Activated CD4-positive, alpha-beta T cell treated with anti-CD3 and anti-CD28 coated beads, Interleukin-2, amount 10 ng/mL, durations not matched to agents 24 days and 14 days (primary cell): Measurements from ENCODE around the gene ZFYVE9. TPM values are rescaled to one million over a fixed set of nuclear protein-coding genes. Genes with fewer than 3 reads are reported as not detected.
"Not testable (repeated sequence)": the region's sequence is repeated elsewhere in the genome, so short reads cannot be mapped to it uniquely, and the experiment has no call there.

Experiments
- DNase-seq: peaks from one replicate; pipeline ENCODE4 v3.0.0; 2022
- H3K27ac Mint-ChIP-seq: one replicate; pipeline ENCODE4 v1.8.0; 2022; ENCODE audit warnings: mild to moderate bottlenecking, mixed read lengths
- H3K27me3 Mint-ChIP-seq: one replicate; pipeline ENCODE4 v1.8.0; 2022; ENCODE audit warnings: mixed read lengths
- H3K36me3 Mint-ChIP-seq: one replicate; pipeline ENCODE4 v1.8.0; 2022; ENCODE audit warnings: low read depth, mild to moderate bottlenecking, mixed read lengths
- H3K4me1 Mint-ChIP-seq: one replicate; pipeline ENCODE4 v1.8.0; 2021; ENCODE audit warnings: mixed read lengths
- H3K4me3 Mint-ChIP-seq: one replicate; pipeline ENCODE4 v1.8.0; 2022; ENCODE audit warnings: mild to moderate bottlenecking, moderate library complexity, mixed read lengths
- H3K9me3 Mint-ChIP-seq: one replicate; pipeline ENCODE4 v1.8.0; 2021; ENCODE audit warnings: mixed read lengths
- intact Hi-C: fragments of 100-400 bp; cut with micrococcal nuclease; formaldehyde crosslinking; loops from one replicate; pipeline ENCODE4 v1.15.1; 2023
- total RNA-seq: library from RNA; stranded (reverse); gene quantifications from 2 replicates; pipeline ENCODE4 v1.2.3, GENCODE V29; 2022

Gene ZFYVE9, protein sequence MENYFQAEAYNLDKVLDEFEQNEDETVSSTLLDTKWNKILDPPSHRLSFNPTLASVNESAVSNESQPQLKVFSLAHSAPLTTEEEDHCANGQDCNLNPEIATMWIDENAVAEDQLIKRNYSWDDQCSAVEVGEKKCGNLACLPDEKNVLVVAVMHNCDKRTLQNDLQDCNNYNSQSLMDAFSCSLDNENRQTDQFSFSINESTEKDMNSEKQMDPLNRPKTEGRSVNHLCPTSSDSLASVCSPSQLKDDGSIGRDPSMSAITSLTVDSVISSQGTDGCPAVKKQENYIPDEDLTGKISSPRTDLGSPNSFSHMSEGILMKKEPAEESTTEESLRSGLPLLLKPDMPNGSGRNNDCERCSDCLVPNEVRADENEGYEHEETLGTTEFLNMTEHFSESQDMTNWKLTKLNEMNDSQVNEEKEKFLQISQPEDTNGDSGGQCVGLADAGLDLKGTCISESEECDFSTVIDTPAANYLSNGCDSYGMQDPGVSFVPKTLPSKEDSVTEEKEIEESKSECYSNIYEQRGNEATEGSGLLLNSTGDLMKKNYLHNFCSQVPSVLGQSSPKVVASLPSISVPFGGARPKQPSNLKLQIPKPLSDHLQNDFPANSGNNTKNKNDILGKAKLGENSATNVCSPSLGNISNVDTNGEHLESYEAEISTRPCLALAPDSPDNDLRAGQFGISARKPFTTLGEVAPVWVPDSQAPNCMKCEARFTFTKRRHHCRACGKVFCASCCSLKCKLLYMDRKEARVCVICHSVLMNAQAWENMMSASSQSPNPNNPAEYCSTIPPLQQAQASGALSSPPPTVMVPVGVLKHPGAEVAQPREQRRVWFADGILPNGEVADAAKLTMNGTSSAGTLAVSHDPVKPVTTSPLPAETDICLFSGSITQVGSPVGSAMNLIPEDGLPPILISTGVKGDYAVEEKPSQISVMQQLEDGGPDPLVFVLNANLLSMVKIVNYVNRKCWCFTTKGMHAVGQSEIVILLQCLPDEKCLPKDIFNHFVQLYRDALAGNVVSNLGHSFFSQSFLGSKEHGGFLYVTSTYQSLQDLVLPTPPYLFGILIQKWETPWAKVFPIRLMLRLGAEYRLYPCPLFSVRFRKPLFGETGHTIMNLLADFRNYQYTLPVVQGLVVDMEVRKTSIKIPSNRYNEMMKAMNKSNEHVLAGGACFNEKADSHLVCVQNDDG (N-terminal part only)
- total RNA-seq, result 3.9 and 4.3 TPM in 2 replicates

DNA sequence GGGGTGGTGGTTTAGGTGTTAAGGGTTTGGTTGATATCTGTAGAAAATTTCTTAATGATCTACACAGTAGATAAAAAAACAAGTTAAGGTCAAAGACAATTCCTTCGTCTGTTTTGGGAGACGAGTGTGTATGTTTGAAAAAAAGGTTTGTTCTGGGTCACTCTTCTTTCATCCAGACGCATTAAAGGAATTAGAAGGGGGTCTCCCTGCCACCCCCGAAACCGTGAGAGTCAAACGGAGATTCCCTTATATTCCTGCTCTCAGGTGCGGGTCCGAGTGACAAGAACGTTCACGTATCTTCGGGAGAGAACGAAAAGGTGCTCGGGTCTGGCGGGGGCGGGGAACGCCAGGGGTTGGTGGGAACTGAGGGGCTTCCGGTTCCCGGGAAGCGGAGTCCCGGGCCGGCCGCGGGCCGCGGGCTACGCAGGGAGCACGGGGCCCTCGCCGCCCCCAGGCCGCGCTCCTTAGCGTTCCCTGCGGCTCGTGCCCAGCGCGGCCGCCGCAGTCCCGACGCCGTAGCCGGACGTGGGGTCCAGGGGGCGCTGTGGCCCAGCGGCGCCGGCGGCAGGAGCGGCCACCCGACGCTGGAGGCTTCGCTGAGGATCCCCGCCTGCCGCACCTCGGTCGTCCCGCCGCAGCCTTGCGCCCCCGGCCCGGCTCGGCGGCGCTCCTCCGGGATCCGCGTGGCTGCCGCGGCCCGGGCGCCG lies at the start of gene ZFYVE9:
Gene ZFYVE9 (plus strand): TSS at position 577 of the 707 bp plus-strand sequence. CDS start 91,118 bp downstream, outside the sequence.
- H3K27me3 Mint-ChIP-seq, result peaks cover 33% of the 10 kb centered on the region
- peak within 1 kb of the TSS; percentile 81 for H3K4me3 Mint-ChIP-seq
- peak within 1 kb of the TSS; percentile 74 for H3K27ac Mint-ChIP-seq
- intact Hi-C loops, result loop anchor here (2.0 to 5.0 kb wide), 4 partner anchors 85 to 546 kb away; partner anchors contain the start of genes BTF3L4 and CC2D1B
- H3K36me3 Mint-ChIP-seq, result no peaks in the 10 kb centered on the region
- peak; percentile 92 for DNase-seq
- H3K9me3 Mint-ChIP-seq, result no peaks in the 10 kb centered on the region
- H3K4me1 Mint-ChIP-seq, result peaks cover 22% of the 10 kb centered on the region

DNA sequence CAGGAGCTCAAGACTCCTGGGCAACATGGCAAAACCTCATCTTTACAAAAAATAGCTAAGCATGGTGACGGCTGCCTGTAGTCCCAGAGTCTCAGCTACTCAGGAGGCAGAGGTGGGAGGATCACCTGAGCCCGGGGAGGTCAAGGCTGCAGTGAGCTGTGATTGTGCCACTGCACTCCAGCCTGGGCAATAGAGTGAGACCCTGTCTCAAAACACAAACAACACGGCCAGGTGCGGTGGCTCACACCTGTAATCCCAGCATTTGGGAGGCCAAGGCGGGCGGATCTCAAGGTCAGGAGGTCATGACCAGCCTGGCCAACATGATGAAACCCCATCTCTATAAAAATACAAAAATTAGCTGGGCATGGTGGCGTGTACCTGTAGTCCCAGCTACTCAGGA lies 47.6 kb upstream of the ZFYVE9 start:
- H3K4me1 Mint-ChIP-seq, DNase-seq, H3K4me3 Mint-ChIP-seq, H3K27me3 Mint-ChIP-seq, H3K9me3 Mint-ChIP-seq, H3K27ac Mint-ChIP-seq, intact Hi-C loops: not testable (repeated sequence)
- H3K36me3 Mint-ChIP-seq, result peaks cover 18% of the 10 kb centered on the region

DNA sequence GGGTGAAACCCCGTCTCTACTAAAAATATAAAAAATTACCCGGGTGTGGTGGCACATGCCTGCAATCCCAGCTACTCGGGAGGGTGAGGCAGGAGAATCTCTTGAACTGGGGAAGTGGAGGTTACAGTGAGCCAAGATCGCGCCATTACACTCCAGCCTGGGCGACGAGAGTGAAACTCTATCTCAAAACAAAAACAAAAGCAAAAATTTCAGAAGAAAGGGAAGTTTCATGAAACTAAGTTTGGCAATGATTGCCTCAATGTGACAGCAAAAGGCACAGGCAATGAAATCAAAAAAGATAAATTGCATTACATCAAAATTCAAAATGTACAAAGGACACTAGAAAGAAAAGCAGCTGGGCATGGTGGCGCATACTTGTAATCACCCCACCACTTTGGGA lies 45.7 kb upstream of the ZFYVE9 start:
- Mint-ChIP-seq H3K9me3 (no peaks in the 10 kb centered on the region), H3K4me3 (no peak overlapping the region), H3K4me1 (no peaks in the 10 kb centered on the region), H3K36me3 (peaks cover 4% of the 10 kb centered on the region), H3K27me3 (peaks cover 3% of the 10 kb centered on the region), H3K27ac (no peak overlapping the region)
- DNase-seq, result no peak
- intact Hi-C loops, result no loop called here

DNA sequence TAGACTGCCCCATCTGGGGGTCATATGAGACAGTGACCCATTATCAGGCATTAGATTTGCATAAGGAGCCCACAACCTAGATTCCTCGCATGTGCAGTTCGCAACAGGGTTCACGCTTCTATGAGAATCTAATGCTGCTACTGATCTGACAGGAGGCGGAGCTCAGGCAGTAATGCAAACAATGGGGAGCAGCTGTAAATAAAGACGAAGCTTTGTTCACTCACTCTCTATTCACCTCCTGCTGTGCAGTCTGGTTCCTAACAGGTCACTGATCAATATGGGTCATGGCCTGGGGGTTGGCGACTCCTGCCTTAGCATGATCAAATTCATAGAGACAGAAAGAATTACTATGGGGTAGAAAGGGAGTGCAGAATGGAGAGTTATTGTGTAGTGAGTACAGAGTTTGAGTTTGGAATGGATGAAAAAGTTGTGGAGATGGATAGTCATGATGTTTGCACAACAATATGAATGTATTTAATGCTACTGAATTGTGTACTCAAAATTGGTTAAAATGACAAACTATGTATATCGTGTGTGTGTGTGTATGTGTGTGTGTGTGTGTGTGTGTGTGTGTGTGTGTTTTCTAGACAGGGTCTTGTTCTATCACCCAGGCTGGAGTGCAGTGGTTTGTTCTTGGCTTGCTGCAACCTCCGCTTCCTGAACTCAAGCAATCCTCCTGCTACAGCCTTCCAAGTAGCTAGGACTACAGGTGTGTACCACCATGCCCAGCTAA lies 43.6 kb upstream of the ZFYVE9 start:
- H3K36me3 Mint-ChIP-seq, result no peaks in the 10 kb centered on the region
- H3K9me3 Mint-ChIP-seq, result no peaks in the 10 kb centered on the region
- DNase-seq, result no peak
- no peak overlapping the region for H3K27ac Mint-ChIP-seq
- peaks cover 3% of the 10 kb centered on the region for H3K27me3 Mint-ChIP-seq
- H3K4me1 Mint-ChIP-seq, result peaks cover 9% of the 10 kb centered on the region
- no peak overlapping the region for H3K4me3 Mint-ChIP-seq
- intact Hi-C loops, result no loop called here

DNA sequence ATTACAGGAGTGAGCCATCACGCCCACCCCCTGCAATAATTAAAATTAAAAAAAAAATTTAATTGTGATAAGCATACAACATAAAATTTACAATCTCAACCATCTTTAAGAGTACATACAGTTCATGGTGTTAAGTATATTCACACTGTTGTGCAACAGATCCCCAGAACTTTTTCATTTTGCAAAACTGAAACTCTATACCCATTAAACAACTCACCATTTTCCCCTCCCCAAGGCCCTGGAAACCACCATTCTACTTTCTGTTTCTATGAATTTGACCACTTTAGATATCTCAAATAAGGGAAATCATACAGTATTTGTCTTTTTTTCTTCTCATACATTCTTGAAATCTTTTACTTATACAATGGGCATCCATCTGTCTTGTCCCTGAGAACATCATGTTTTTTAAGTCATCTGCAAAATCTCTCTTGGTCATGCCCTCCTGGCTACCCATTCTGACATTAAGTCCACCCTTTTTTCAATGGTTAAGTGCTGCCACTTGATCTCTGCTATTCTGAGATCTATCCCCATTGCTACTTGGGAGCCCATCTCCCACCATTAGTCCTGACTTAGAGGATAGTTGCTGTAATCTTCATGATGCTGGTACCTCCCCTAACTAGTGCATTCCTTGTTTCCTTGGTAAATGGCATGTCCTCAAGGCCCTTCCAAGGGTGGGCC lies 39.4 kb upstream of the ZFYVE9 start:
- DNase-seq, result no peak
- no peaks in the 10 kb centered on the region for H3K36me3 Mint-ChIP-seq
- no peak overlapping the region for H3K27ac Mint-ChIP-seq
- H3K4me1 Mint-ChIP-seq, result peaks cover 9% of the 10 kb centered on the region
- intact Hi-C loops, result loop anchor here (1.0 kb wide), 1 partner anchor 37 kb away; no protein-coding TSS in a partner anchor
- no peak overlapping the region for H3K4me3 Mint-ChIP-seq
- no peaks in the 10 kb centered on the region for H3K9me3 Mint-ChIP-seq
- peaks cover 3% of the 10 kb centered on the region for H3K27me3 Mint-ChIP-seq

DNA sequence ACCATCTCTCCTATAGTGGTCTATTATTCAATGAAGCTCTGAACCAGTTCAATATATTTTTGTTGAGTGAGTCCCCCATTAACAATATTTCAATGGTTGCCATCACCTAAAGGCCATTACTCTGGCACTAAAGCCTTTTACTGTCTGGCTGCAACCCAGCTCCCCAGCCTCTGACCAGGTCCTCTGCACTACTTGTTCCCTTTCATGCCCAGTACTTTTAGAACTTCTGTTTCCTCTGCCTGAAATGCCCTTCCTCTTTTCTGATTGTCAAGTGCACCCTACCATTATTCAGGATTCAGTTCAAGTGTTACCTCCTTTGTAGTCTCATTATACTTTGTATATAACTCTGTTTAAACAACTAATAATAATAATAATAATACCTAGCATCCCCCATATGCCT lies 30.4 kb upstream of the ZFYVE9 start:
- intact Hi-C loops, result no loop called here
- DNase-seq, result no peak
- H3K36me3 Mint-ChIP-seq, result no peaks in the 10 kb centered on the region
- H3K27ac Mint-ChIP-seq, result no peak overlapping the region
- no peaks in the 10 kb centered on the region for H3K4me1 Mint-ChIP-seq
- H3K9me3 Mint-ChIP-seq, result no peaks in the 10 kb centered on the region
- H3K4me3 Mint-ChIP-seq, result no peak overlapping the region
- H3K27me3 Mint-ChIP-seq, result peaks cover 3% of the 10 kb centered on the region

DNA sequence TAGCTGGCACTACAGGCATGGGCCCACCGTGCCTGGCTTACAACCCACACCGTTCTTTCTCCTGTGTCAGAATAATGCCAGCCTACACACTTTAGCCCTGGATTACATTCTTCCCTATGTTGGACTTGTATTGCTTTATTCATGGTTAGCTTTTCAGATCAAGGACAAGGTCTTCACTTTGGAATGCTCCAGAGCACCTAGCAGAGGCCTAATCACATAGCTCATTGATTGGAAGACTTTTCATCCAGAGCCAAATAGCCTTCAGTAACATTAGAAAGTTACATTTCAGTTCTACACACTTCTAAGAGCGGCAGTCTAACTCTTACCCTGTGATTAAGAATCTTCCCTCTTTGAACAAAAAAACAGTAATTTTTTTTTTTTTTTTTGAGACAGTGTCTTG lies 29.4 kb upstream of the ZFYVE9 start:
- DNase-seq, result no peak
- intact Hi-C loops, result no loop called here
- peaks cover 3% of the 10 kb centered on the region for H3K27me3 Mint-ChIP-seq
- no peak overlapping the region for H3K27ac Mint-ChIP-seq
- H3K36me3 Mint-ChIP-seq, result no peaks in the 10 kb centered on the region
- no peaks in the 10 kb centered on the region for H3K9me3 Mint-ChIP-seq
- H3K4me1 Mint-ChIP-seq, result no peaks in the 10 kb centered on the region
- H3K4me3 Mint-ChIP-seq, result no peak overlapping the region

DNA sequence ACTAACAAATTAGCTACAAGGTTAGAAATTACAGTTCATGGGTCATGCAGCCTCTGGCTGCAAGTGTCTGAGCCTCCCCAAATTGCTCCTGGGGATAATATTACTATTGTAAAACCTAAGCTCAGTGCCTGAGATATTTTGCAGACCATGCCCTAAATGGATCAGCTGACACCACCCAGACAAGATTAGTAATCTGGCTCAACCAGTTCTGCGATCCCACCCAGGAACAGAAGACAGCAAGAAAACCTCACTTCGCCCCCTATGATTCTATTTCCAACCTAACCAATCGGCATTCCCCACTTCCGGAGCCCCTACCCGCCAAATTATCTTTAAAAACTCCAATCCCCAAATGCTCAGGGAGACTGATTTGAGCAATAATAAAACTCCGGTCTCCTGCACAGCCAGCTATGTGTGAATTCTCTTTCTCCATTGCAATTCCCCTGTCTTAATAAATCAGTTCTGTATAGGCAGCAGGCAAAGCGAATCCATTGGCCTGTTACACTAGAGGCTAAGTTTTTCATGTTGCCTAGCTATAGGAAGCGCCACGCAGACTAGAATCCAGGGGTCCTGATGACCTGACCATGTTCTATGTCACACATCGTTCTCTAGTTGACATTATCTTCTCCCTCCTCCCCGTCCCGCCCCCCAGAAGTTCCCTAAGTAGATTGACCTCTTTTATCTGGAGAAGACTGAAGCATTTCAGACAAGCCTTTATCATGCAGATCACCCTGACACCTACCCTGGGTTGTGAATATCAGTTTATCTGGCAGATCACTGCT lies 22.4 kb upstream of the ZFYVE9 start:
- H3K36me3 Mint-ChIP-seq, result no peaks in the 10 kb centered on the region
- H3K27me3 Mint-ChIP-seq, result peaks cover 7% of the 10 kb centered on the region
- no peak for DNase-seq
- H3K4me1 Mint-ChIP-seq, result no peaks in the 10 kb centered on the region
- intact Hi-C loops, result no loop called here
- H3K9me3 Mint-ChIP-seq, result no peaks in the 10 kb centered on the region
- no peak overlapping the region for H3K27ac Mint-ChIP-seq
- no peak overlapping the region for H3K4me3 Mint-ChIP-seq

DNA sequence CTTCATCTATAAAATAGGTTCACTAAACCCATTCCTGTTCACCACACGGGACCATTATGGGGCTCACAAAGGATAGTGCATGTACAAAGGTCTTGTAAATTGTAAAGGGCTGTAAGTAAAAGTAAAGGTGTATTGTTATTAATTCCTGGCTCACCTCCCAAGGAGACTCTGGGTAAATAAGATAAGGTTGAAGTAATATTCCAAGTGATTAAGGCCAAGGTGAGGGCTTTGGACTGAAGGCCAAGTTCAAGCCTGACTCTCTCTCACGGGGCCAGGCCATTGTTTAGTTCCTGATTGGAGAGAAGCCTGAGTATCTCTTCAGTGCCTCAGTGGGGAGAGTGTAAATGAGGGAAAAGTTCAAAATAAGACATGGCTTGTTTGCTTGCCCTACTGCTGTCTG lies 19.5 kb upstream of the ZFYVE9 start:
- intact Hi-C loops, result no loop called here
- H3K9me3 Mint-ChIP-seq, result no peaks in the 10 kb centered on the region
- peaks cover 3% of the 10 kb centered on the region for H3K4me1 Mint-ChIP-seq
- DNase-seq, result no peak
- H3K27ac Mint-ChIP-seq, result no peak overlapping the region
- no peak overlapping the region for H3K4me3 Mint-ChIP-seq
- H3K27me3 Mint-ChIP-seq, result peaks cover 19% of the 10 kb centered on the region
- no peaks in the 10 kb centered on the region for H3K36me3 Mint-ChIP-seq

DNA sequence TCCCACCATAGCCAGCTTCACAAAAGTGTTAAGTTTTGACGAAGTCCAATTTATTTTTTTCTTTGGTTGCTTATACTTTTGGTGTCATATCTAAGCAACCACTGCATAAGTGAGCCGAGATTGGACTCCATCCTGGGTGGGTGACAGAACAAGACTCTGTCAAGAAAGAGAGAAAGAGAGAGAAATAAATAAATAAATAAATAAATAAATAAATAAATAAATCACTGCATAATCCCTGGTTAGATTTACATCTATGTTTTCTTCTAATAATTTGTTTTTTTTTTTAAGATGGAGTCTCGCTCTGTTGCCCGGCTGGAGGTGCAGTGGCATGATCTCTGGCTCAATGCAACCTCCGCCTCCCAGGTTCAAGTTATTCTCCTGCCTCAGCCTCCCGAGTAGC lies 18.3 kb upstream of the ZFYVE9 start:
- Mint-ChIP-seq H3K27ac (no peak overlapping the region), H3K4me3 (no peak overlapping the region), H3K9me3 (no peaks in the 10 kb centered on the region), H3K36me3 (no peaks in the 10 kb centered on the region), H3K27me3 (peaks cover 29% of the 10 kb centered on the region), H3K4me1 (peaks cover 3% of the 10 kb centered on the region)
- no peak for DNase-seq
- intact Hi-C loops, result no loop called here

DNA sequence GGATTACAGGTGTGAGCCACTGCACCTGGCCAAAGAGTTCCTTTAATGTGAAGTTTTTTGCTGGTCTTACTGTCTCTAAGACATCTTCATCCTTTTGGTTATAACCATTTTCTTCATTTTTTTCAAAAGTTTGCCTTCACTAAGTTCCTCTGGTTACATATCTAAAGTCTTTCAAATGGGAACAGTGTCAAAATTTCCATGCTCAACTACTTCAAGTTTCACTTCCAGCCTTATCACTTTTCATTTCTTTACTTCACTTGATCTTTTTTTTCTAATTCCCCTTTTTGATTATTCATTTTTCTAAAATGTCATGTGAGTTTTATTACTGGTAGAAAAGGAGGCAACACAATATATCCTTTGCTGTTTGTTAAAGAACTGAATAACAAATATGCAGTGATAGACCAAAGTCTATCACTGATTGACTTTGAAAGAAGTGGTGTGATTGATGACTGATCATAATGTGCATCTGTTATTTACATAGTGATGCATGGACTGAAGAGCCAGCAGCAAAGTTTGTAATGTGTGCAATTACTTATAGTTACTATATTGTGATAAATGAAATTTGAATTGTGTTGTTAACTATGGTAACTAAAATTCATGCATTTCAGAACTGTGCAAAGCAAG lies 16.0 kb upstream of the ZFYVE9 start:
- intact Hi-C loops, result loop anchor here (2.0 kb wide), 1 partner anchor 171 kb away; no protein-coding TSS in a partner anchor
- H3K36me3 Mint-ChIP-seq, result no peaks in the 10 kb centered on the region

More for the DNA sequence above, 16.0 kb upstream of the ZFYVE9 start:
- H3K4me3 Mint-ChIP-seq, result no peak overlapping the region
- no peak for DNase-seq
- H3K27ac Mint-ChIP-seq, result no peak overlapping the region
- H3K9me3 Mint-ChIP-seq, result no peaks in the 10 kb centered on the region
- H3K27me3 Mint-ChIP-seq, result peaks cover 39% of the 10 kb centered on the region
- peaks cover 3% of the 10 kb centered on the region for H3K4me1 Mint-ChIP-seq
